Stimulated activated CD4-positive, alpha-beta T cell treated with anti-CD3 and anti-CD28 coated beads, Interleukin-4, amount 100 ng/mL, for 4 hours (primary cell): ENCODE results near the gene OR5M10.
"Not testable (repeated sequence)": the region's sequence is repeated elsewhere in the genome, so short reads cannot be mapped to it uniquely, and the experiment has no call there.

Source experiments
- DNase-seq, 2 experiments: peaks; one replicate each; pipeline ENCODE4 v3.0.0-alpha.2; 2020

OR5M10 gene

DNA sequence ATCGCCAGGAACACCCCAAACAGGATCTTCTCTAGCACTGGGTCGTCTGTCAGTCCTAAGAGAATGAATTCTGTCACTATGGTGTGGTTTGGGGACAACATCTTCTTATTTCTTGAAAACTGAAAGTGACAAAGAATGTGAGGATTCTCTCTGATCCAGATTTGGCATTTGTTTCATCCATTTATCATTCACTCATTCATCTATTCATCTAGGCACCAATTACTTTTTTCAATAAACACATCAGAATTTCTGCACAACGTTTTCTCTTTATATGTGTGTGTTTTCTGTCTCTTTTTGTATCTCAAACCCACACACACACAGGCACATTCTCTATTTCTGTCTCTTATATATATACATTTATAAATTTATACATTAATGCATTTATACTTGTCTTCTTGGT lies at the start of gene OR5M10:
OR5M10 (minus strand) TSS at position 101 of the 400 bp plus-strand sequence; CDS start at position 101, 0 bp downstream.
- DNase-seq: no peak

DNA sequence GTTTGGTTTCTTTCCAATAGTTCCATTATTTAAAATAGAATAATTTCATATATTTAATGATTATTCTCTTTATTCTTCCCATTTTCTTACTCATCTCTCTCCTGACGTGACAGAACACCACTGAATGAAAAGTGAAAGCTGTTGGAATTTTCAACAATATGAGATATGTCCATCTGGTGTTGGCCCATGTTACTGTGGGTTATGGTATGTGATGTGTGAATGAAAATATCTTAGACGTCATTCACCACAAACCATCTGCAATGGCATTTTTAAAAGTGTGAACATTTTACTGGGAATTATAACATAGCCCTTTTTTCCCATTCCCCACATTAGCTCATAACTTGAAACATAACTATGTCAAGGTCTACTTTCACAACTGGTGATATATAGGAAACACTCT lies 48.4 kb upstream of the OR5M10 start:
- no peak for DNase-seq

DNA sequence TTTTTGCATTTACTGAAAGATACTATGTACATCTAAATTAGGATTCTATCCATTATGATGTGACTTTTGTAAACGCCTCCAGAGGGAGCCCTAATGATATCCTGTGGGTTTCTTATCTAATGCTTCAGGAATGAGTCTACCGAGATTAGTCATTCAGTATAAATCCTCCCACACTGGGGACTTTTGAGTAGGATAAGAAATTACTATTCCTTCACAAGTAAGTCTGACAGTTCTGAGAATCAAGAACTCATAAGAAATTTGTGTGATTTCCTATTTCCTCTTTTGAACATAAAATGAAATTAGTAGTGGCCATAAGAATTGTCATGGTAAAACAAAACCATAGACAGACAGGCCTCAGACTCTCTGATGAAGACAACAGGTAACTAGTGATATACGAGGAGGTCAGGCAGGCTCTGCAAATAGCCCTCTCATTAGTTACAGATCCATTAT lies 47.2 kb upstream of the OR5M10 start:
- no peak for DNase-seq

DNA sequence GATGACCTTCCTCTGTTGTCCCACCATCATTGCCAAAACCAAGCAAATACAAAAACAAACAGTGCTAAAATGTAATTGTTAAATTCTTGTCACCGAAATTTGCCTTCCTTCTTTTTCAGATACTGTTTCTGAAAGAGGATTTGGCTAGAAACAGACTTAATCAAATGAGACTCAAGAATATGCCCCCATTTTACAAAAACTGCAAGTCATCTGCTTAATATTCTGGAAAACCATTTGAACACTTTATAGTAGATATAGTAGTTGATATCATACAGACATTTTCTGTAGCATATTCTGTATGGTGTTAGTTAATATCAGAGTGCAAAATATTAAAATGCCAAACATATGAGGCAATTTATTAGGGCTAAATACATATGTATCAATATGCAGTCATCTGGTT lies 33.7 kb upstream of the OR5M10 start:
- no peak for DNase-seq

DNA sequence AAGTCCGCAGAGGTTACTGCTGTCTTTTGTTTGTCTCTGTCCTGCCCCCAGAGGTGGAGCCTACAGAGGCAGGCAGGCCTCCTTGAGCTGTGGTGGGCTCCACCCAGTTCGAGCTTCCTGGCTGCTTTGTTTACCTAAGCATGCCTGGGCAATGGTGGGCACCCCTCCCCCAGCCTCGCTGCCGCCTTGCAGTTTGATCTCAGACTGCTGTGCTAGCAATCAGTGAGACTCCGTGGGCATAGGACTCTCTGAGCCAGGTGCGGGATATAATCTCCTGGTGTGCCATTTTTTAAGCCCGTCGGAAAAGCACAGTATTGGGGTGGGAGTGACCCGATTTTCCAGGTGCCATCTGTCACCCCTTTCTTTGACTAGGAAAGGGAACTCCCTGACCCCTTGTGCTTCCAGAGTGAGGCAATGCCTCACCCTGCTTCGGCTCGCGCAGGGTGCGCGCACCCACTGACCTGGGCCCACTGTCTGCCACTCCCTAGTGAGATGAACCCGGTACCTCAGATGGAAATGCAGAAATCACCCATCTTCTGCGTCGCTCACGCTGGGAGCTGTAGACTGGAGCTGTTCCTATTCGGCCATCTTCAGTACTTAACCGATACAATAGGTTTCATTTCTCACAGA lies 14.7 kb upstream of the OR5M10 start:
- DNase-seq: not testable (repeated sequence)

DNA sequence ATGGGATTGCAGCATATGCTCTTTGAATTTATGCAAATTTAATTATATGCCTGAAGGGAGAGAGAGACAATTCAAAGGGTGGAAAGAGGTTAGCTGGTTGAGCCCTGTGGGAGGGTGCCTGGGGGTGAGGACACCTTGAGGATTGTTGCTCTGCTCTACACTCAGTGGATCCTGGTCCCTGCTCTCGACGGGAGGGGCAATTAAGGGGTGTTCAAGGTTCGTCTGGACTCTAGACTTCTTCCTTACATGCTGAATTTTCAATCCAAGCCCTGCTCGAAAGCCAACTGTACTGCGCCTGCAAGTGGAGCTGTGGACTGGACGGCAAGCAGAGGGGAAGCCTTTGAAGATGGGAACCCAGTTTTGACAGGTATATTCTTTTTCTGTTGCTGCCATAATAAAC lies 18.9 kb downstream of the OR5M10 start:
- no peak for DNase-seq

DNA sequence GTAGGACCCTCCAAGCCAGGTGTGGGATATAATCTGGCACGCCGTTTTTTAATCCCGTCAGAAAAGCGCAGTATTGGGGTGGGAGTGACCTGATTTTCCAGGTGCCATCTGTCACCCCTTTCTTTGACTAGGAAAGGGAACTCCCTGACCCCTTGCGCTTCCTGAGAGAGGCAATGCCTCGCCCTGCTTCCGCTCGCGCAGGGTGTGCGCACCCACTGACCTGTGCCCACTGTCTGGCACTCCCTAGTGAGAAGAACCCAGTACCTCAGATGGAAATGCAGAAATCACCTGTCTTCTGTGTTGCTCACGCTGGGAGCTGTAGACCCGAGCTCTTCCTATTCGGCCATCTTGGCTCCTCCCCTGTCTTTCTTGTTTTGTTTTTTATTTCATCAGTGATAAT lies 22.8 kb downstream of the OR5M10 start:
- not testable (repeated sequence) for DNase-seq

DNA sequence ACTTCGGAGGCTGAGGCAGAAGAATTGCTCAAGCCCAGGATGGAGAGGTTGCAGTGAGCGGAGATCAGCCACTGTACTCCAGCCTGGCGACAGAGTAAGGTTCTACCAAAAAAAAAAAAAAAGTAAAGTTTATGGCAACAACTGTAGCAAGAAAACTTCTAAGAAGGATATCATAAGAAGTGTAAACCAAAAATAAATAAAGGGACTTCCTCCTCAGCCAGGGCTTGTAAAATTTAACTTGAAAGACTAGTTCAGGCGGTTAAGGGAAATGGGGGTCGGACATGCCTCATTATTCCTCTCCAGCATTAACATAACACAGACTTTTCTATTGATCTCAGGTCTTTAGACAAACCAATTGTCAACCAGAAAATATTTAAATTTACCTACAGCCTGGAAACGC lies 32.0 kb downstream of the OR5M10 start:
- DNase-seq: no peak

DNA sequence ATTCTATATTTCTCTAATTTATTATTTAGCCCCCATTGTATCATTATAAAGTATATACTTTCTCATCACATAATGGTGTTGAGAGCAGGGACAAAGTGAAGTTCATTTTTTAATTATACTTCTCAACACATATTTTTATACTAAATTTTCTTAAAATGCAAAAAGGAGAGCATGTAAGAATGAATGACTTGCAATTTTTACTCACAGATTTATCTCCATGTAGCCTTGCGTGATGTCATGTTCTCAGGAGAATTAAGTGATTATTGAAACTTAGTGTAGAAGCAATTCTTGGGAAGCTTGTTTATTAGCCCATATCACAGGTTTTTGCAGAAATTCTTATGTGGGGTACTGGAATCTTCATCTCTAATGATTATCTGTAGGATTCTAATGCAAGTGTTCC lies 33.8 kb downstream of the OR5M10 start:
- no peak for DNase-seq

DNA sequence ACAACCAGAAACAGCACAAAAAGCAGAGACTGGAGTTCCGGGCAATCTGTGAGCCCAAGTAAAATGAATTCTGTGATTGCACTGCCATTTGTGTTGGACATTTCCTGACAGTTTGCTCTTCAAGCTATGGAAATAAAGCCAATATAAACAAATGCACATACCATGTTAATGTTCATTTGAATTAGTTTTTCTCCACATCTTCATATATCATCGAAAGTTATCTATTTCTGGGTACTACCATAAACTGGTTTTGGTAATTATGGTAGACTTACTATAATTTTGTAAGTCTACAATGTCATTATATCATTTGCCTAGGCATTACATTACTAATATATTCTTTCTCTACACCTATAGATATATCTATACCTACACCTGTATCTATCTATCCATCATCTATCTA lies 34.4 kb downstream of the OR5M10 start, which contains the start of gene OR5M11:
OR5M11 (minus strand) TSS at position 101 of the 400 bp plus-strand sequence; CDS start at position 101, 0 bp downstream.
- DNase-seq: no peak

DNA sequence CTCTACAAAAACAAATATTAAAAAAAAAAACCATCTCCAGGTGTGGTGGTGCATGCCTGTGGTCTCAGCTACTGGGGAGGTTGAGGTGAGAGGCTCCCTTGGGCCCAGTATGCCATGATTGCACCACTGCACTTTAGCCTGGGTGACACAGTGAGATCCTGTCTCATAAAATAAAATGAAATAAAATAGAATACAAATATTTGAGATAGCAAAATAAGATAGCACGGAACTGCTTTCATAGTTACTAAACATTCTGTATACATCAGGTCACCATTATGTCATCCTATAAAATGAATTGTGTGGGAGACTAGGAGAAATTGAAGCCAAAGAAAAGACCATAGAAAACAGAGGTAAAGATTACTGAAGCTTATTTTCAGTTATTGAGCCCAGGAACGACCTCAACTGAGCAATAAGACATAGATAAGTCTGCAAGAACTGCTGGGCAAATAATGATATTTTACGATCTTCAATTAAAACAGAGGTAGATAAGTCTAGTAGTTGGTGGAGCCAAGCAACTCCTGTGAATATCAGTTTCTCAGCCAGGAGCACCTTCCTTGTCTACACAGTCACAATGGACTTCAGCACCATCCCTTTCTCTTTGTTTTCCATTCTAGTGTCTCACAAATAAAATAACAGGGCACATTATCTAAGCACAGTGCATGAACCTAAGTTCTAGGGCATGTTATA lies 44.3 kb downstream of the OR5M10 start:
- DNase-seq: no peak

DNA sequence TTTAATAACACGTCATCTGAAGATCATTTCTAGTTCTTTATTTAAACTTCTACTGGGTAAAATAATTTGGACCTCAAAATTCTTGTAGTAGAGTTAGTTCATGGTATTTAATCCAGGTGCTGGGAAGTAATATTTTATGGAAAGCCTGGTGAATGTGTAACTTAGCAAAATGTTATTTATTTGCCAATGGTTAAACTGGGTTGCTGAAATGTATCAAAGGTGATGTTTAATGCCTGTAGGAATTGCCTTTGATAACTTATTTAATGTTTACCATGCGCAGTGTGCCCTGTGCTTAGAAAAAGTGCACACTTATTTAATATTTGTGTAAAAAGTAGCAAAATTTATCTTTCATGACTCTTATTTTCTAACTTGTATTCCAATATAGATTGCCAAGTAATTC lies 45.7 kb downstream of the OR5M10 start:
- DNase-seq: no peak
